DND-41 (cell line): Measurements from ENCODE around the gene WIF1.

Experiments used
- ATAC-seq: fragments of 200-7000 bp; cut with Tn5 transposase; 3 replicates; pipeline ENCODE4 v1.9.1; 2021; ENCODE audit warnings: low read depth; ENCODE audit not compliant: insufficient read depth
- DNase-seq: peaks from one replicate; pipeline ENCODE4 v3.0.0-alpha.2; 2020
- H2AFZ ChIP-seq: 2 replicates; pipeline ENCODE4 v1.6.0; 2012; ENCODE audit warnings: low read depth, low read length
- H3K27ac ChIP-seq: 2 replicates; pipeline ENCODE4 v1.5.1; 2012; ENCODE audit warnings: low read length, inconsistent platforms
- H3K27me3 ChIP-seq: fragments of 200-600 bp; sonication (generic); 2 replicates; pipeline ENCODE4 v1.6.0; 2012; ENCODE audit warnings: low read length, mild to moderate bottlenecking, inconsistent platforms; ENCODE audit not compliant: insufficient read depth, poor library complexity
- H3K36me3 ChIP-seq: 2 replicates; pipeline ENCODE4 v1.5.1; 2012; ENCODE audit warnings: low read length, inconsistent platforms; ENCODE audit not compliant: insufficient read depth
- H3K4me1 ChIP-seq: 2 replicates; pipeline ENCODE4 v1.5.1; 2012; ENCODE audit warnings: mild to moderate bottlenecking, low read length; ENCODE audit not compliant: insufficient read depth
- H3K4me2 ChIP-seq: 2 replicates; pipeline ENCODE4 v1.6.0; 2012; ENCODE audit warnings: mild to moderate bottlenecking, moderate library complexity, low read length, inconsistent platforms; ENCODE audit not compliant: insufficient read depth
- H3K4me3 ChIP-seq, 2 experiments: fragments of 200-600 bp in 1 of 2; shearing (Covaris generic) in 1 of 2; 2 replicates each; pipeline ENCODE4 v1.5.1; 2012 to 2016; ENCODE audit warnings: inconsistent platforms in 2 of 2, low read length in 2 of 2, mild to moderate bottlenecking in 2 of 2, low read depth in 1 of 2, moderate library complexity in 1 of 2
- H3K79me2 ChIP-seq: 2 replicates; pipeline ENCODE4 v1.6.0; 2012; ENCODE audit warnings: low read length, inconsistent platforms; ENCODE audit not compliant: insufficient read depth
- H3K9ac ChIP-seq: 2 replicates; pipeline ENCODE4 v1.6.0; 2012; ENCODE audit warnings: low read depth, mild to moderate bottlenecking, inconsistent platforms, low read length, moderate library complexity
- H3K9me3 ChIP-seq: 2 replicates; pipeline ENCODE4 v1.5.1; 2012; ENCODE audit warnings: low read length, moderate library complexity, mild to moderate bottlenecking, inconsistent platforms; ENCODE audit not compliant: insufficient read depth, severe bottlenecking
- H4K20me1 ChIP-seq: 2 replicates; pipeline ENCODE4 v1.6.0; 2012; ENCODE audit warnings: low read length; ENCODE audit not compliant: insufficient read depth
- EZH2 ChIP-seq: IDR thresholded peaks from 3 replicates; pipeline ENCODE4 v1.6.1; 2012; ENCODE audit warnings: borderline replicate concordance, low read depth, mild to moderate bottlenecking, moderate library complexity, low read length, inconsistent platforms; ENCODE audit not compliant: severe bottlenecking
- TF ChIP-seq, protein P1 (sequence below): IDR thresholded peaks from 2 replicates; pipeline ENCODE4 v1.5.1; 2012; ENCODE audit warnings: borderline replicate concordance, low read length, moderate library complexity, mild to moderate bottlenecking; ENCODE audit not compliant: poor library complexity, severe bottlenecking; ENCODE audit errors: extremely low read depth

Gene WIF1, protein sequence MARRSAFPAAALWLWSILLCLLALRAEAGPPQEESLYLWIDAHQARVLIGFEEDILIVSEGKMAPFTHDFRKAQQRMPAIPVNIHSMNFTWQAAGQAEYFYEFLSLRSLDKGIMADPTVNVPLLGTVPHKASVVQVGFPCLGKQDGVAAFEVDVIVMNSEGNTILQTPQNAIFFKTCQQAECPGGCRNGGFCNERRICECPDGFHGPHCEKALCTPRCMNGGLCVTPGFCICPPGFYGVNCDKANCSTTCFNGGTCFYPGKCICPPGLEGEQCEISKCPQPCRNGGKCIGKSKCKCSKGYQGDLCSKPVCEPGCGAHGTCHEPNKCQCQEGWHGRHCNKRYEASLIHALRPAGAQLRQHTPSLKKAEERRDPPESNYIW

DNA sequence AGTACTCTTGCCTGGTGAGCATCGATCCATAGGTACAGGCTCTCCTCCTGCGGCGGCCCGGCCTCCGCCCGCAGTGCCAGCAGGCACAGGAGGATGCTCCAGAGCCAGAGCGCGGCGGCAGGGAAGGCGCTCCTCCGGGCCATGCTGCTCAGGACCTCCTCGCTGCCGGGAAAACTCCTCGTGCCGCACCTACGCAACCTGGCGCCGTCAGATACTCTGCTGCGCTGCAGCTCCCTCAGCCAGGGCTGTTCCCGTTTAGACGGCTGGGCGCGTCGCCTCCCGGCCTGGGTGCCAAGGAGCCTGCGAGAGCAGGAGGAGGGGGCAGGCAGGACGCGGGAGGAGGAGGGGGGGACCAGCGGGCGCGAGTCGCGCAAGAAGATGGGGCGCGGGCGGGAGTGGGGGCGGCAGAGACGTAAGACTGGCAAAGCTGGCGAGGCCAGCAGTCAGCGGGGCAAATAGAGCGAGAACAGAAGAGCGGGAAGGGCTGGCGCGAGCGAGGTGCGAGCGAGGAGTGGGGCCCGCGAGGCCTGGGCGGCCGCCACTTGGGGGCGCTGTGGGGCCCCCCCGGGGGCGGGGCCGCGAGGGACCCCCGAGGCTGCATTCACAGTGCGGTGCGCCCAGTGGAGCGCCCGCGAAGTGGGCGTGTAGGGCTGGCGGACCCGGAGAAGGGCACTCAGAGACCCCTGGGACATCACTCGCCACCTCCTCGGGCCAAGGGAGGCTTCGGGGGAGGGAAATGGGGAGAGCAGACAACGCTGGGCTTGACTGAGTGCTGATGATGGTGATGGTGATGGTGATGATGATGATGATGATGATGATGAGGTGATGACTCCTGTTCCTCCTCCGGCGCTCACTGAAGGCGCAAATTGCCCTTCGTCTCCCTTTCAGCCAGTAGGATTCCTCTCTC, at the start of gene WIF1:
Gene WIF1, minus strand, starts transcription at position 257 of the 907 bp plus-strand sequence. Its CDS starts 114 bp downstream, at position 143.
- Histone ChIP-seq H3K36me3 (no peaks in the 10 kb centered on the region), H4K20me1 (no peaks in the 10 kb centered on the region), H3K9ac (no peak within 1 kb of the TSS), H3K4me3 (no peak within 1 kb of the TSS), H3K27ac (no peak within 1 kb of the TSS), H2AFZ (no peak within 1 kb of the TSS), H3K9me3 (no peaks in the 10 kb centered on the region), H3K4me1 (no peaks in the 10 kb centered on the region), H3K4me2 (no peak within 1 kb of the TSS), H3K79me2 (no peaks in the 10 kb centered on the region), H3K27me3 (peaks cover 9% of the 10 kb centered on the region)
- ATAC-seq (no peak), DNase-seq (no peak)
- no peak for TF ChIP-seq EZH2
- TF ChIP-seq, protein P1, sequence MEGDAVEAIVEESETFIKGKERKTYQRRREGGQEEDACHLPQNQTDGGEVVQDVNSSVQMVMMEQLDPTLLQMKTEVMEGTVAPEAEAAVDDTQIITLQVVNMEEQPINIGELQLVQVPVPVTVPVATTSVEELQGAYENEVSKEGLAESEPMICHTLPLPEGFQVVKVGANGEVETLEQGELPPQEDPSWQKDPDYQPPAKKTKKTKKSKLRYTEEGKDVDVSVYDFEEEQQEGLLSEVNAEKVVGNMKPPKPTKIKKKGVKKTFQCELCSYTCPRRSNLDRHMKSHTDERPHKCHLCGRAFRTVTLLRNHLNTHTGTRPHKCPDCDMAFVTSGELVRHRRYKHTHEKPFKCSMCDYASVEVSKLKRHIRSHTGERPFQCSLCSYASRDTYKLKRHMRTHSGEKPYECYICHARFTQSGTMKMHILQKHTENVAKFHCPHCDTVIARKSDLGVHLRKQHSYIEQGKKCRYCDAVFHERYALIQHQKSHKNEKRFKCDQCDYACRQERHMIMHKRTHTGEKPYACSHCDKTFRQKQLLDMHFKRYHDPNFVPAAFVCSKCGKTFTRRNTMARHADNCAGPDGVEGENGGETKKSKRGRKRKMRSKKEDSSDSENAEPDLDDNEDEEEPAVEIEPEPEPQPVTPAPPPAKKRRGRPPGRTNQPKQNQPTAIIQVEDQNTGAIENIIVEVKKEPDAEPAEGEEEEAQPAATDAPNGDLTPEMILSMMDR = peak; percentile 25

DNA sequence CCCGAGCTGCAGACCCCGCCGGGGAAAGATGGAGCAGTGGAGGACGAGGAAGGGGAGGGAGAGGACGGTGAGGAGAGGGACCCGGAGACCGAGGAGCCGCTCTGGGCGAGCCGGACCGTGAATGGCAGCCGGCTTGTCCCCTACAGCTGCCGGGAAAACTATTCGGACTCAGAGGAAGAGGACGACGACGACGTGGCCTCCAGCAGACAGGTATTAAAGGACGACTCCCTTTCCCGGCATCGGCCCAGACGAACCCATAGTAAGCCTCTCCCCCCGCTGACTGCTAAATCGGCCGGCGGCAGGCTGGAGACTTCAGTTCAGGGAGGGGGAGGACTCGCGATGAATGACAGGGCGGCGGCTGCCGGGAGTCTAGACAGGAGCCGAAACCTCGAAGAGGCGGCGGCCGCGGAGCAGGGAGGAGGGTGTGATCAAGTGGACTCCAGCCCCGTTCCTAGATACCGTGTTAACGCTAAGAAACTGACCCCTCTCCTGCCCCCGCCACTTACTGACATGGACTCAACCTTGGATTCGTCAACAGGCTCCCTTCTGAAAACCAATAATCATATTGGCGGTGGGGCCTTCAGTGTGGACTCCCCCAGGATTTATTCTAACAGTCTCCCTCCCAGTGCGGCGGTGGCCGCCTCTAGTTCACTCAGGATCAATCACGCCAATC, 49.2 kb upstream of the WIF1 start:
- H2AFZ ChIP-seq = peak overlapping the region; percentile 93
- peaks cover 58% of the 10 kb centered on the region for H3K4me1 ChIP-seq
- peaks cover 42% of the 10 kb centered on the region for H4K20me1 ChIP-seq
- H3K4me2 ChIP-seq = peak overlapping the region; percentile 78
- peaks cover 64% of the 10 kb centered on the region for H3K79me2 ChIP-seq
- peak overlapping the region; percentile 77 to 91 for H3K4me3 ChIP-seq
- H3K27ac ChIP-seq = peak overlapping the region; percentile 85
- TF ChIP-seq EZH2 = no peak
- TF ChIP-seq, protein P1 = no peak
- peak overlapping the region; percentile 90 for H3K9ac ChIP-seq
- no peaks in the 10 kb centered on the region for H3K27me3 ChIP-seq
- ATAC-seq = peak; percentile 65
- peaks cover 29% of the 10 kb centered on the region for H3K36me3 ChIP-seq
- DNase-seq = peak; percentile 66
- H3K9me3 ChIP-seq = no peaks in the 10 kb centered on the region

DNA sequence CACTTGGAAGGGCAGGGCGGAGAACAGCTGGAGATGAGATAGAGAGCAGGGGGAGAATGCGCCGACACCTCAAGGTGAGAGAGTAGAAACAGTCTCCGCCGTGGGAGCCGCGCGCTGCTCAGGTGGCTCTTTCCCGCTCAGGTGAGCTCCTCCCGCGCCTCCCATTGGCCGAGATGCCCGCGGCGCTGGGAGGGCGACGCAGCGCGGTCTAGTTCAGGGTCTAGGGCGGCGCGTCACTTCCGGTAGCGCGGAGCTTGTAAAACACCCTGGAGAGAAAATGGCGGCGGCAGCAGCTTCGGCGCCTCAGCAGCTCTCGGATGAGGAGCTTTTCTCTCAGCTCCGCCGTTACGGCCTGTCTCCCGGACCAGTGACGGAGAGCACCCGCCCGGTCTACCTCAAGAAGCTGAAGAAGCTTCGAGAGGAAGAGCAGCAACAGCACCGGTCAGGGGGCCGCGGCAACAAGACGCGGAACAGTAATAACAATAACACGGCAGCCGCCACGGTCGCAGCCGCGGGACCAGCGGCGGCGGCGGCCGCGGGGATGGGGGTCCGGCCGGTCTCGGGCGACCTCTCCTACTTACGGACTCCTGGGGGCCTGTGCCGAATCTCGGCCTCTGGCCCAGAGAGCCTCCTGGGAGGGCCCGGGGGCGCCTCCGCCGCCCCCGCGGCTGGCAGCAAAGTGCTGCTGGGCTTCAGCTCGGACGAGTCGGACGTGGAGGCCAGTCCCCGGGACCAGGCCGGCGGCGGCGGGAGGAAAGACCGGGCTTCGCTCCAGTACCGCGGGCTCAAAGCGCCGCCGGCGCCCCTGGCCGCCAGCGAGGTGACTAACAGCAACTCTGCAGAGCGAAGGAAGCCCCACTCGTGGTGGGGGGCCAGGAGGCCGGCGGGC, 48.5 kb upstream of the WIF1 start, which contains the start of gene LEMD3:
Gene LEMD3, plus strand, starts transcription at position 264 of the 889 bp plus-strand sequence. Its CDS starts 14 bp downstream, at position 278.
- peaks cover 56% of the 10 kb centered on the region for H3K79me2 ChIP-seq
- TF ChIP-seq, protein P1 = peak; percentile 6
- no peak for TF ChIP-seq EZH2

More for the DNA sequence above, 48.5 kb upstream of the WIF1 start, which contains the start of gene LEMD3:
- Histone ChIP-seq H3K36me3 (peaks cover 22% of the 10 kb centered on the region), H3K27me3 (no peaks in the 10 kb centered on the region), H3K4me3 (peak within 1 kb of the TSS; percentile 77 to 91), H3K9me3 (no peaks in the 10 kb centered on the region), H3K27ac (peak within 1 kb of the TSS; percentile 85), H3K4me2 (peak within 1 kb of the TSS; percentile 78), H3K9ac (peak within 1 kb of the TSS; percentile 90), H4K20me1 (peaks cover 36% of the 10 kb centered on the region), H3K4me1 (peaks cover 51% of the 10 kb centered on the region), H2AFZ (peak within 1 kb of the TSS; percentile 93)
- DNase-seq (peak; percentile 89), ATAC-seq (peak; percentile 89)
